Cardiac septum (tissue), 1 donor: ENCODE data around the gene CRCP. TPM values are rescaled to one million over a fixed set of nuclear protein-coding genes. Genes with fewer than 3 reads are reported as not detected.
A peak's percentile ranks its signal among the peaks of the same experiment; 100 is the strongest.
"Not testable (repeated sequence)": the region's sequence is repeated elsewhere in the genome, so short reads cannot be mapped to it uniquely, and the experiment has no call there.

Experiments used
- DNase-seq: peaks from one replicate; pipeline ENCODE4 v3.0.0-alpha.2; 2020; ENCODE audit warnings: low spot score
- intact Hi-C: fragments of 100-400 bp; cut with DNase I; formaldehyde crosslinking; loops from one replicate; pipeline ENCODE4 v1.14.0; 2022
- long read RNA-seq: library from polyadenylated mRNA; unstranded; transcript quantifications from one replicate; pipeline ENCODE4 v2.0.0, GENCODE V29; 2021
- total RNA-seq: library from RNA; stranded (reverse); fragmentation: NEBNext Ultra II Directional; extraction: Animal tissue kit (Norgen Biotek cat#: 25700); gene quantifications from one replicate; pipeline ENCODE4 v1.2.1, GENCODE V29; 2021
- donor health status: DM: no; HTN: no; CAD: no.

CRCP gene
- total RNA-seq: 19.4 TPM
- long read RNA-seq, transcript CRCP-203 (6 exons, 3,009 nt): major isoform, 11 of 15 reads
- long read RNA-seq, partial matches to known transcripts: 0 of 15 reads
- long read RNA-seq, other reads (novel, unspliced or antisense): 2 of 15 reads

GRCh38 chr7:66114743-66115649, at the start of gene CRCP:
Gene CRCP (plus strand): TSS chr7:66114847. CDS start chr7:66114963, 116 bp downstream.
- intact Hi-C loops: no loop called here
- DNase-seq: peak; percentile 94

- intact Hi-C loops: no loop called here
- no peak for DNase-seq
These were observed 44.9 kb upstream of the CRCP start for GRCh38 chr7:66069732-66070131.

- intact Hi-C loops: no loop called here
- DNase-seq: no peak
These were observed 44.4 kb upstream of the CRCP start for GRCh38 chr7:66070222-66070621.

- intact Hi-C loops, DNase-seq: not testable (repeated sequence)
These were observed 42.4 kb upstream of the CRCP start for GRCh38 chr7:66072208-66072607.

- intact Hi-C loops: no loop called here
- DNase-seq: peak; percentile 98
These were observed 38.8 kb upstream of the CRCP start, which contains the start of gene ASL for GRCh38 chr7:66075590-66076461. Gene ASL (plus strand): TSS chr7:66075819. CDS start chr7:66076082, 263 bp downstream.

GRCh38 chr7:66076462-66077329, 38.0 kb upstream of the CRCP start:
- no peak for DNase-seq
- intact Hi-C loops: no loop called here

- intact Hi-C loops: no loop called here
- no peak for DNase-seq
These were observed 36.6 kb upstream of the CRCP start for GRCh38 chr7:66078067-66078466.

GRCh38 chr7:66082083-66082482, 32.6 kb upstream of the CRCP start:
- intact Hi-C loops: no loop called here
- DNase-seq: no peak

GRCh38 chr7:66082886-66083415, 31.7 kb upstream of the CRCP start:
- DNase-seq: no peak
- intact Hi-C loops: no loop called here

- intact Hi-C loops: no loop called here
- no peak for DNase-seq
These were observed 31.0 kb upstream of the CRCP start for GRCh38 chr7:66083677-66084076.

- DNase-seq: no peak
- intact Hi-C loops: no loop called here
These were observed 25.5 kb upstream of the CRCP start for GRCh38 chr7:66088861-66089838.

- DNase-seq: no peak
- intact Hi-C loops: no loop called here
These were observed 22.0 kb upstream of the CRCP start for GRCh38 chr7:66092654-66093053.

GRCh38 chr7:66095010-66095409, 19.6 kb upstream of the CRCP start:
- DNase-seq: no peak
- intact Hi-C loops: no loop called here

- DNase-seq: no peak
- intact Hi-C loops: no loop called here
These were observed 15.5 kb upstream of the CRCP start for GRCh38 chr7:66099232-66099550.

- peak; percentile 80 for DNase-seq
- intact Hi-C loops: no loop called here
These were observed 14.9 kb upstream of the CRCP start for GRCh38 chr7:66099551-66100407.

- DNase-seq: no peak
These were observed 14.1 kb upstream of the CRCP start for GRCh38 chr7:66100408-66101050.

GRCh38 chr7:66102168-66102567, 12.5 kb upstream of the CRCP start:
- DNase-seq, intact Hi-C loops: not testable (repeated sequence)

More at GRCh38 chr7:66100408-66101050, 14.1 kb upstream of the CRCP start:
- intact Hi-C loops: no loop called here
